ENCODE results near the gene LRRC42. TPM values are rescaled to one million over a fixed set of nuclear protein-coding genes. Genes with fewer than 3 reads are reported as not detected.

LRRC42 gene
- total RNA-seq, 2 donors from 2014 or later: 46.0 to 55.1 TPM

GRCh38 chr1:53995683-53996082 lies 49.5 kb downstream of the LRRC42 start:
- Mint-ChIP-seq H3K27ac (no peak overlapping the region), H3K9me3 (no peaks in the 10 kb centered on the region), H3K36me3 (ENCODE audit: low read depth) (no peaks in the 10 kb centered on the region), H3K4me3 (no peak overlapping the region), H3K4me1 (no peaks in the 10 kb centered on the region), H3K27me3 (ENCODE audit: insufficient read depth) (peaks cover 4% of the 10 kb centered on the region)
- 89 to 96% methylated on average over 1 of the region's 1 CpG for WGBS, 2 experiments (ENCODE audit: insufficient coverage in 1 of 2, insufficient read length in 1 of 2)
- TF ChIP-seq CTCF (conservative IDR thresholded peaks at IDR 0.05): no peak
- no peak overlapping the region for H3K9ac ChIP-seq (ENCODE audit: extremely low read depth, low read length, poor library complexity, severe bottlenecking)
- no peak for DNase-seq
- H3K36me3 ChIP-seq (ENCODE audit: control insufficient read depth, insufficient read depth, low read length): no peaks in the 10 kb centered on the region
- no peaks in the 10 kb centered on the region for H3K27me3 ChIP-seq (ENCODE audit: control insufficient read depth, insufficient read depth, low read length, poor library complexity, severe bottlenecking)
- H3K4me3 ChIP-seq (ENCODE audit: low read length): no peak overlapping the region
- H3K4me1 ChIP-seq (ENCODE audit: control insufficient read depth, insufficient read depth, low read length): no peaks in the 10 kb centered on the region
- H3K27ac ChIP-seq (ENCODE audit: low read depth, low read length): no peak overlapping the region
- H3K9me3 ChIP-seq (ENCODE audit: control insufficient read depth, low read length): no peaks in the 10 kb centered on the region

- H3K9ac ChIP-seq (ENCODE audit: extremely low read depth, low read length, poor library complexity, severe bottlenecking): no peak overlapping the region
- peaks cover 13% of the 10 kb centered on the region for H3K9me3 ChIP-seq (ENCODE audit: control insufficient read depth, low read length)
- Mint-ChIP-seq H3K9me3 (peaks cover 8% of the 10 kb centered on the region), H3K27me3 (ENCODE audit: insufficient read depth) (peaks cover 4% of the 10 kb centered on the region), H3K4me1 (peaks cover 3% of the 10 kb centered on the region), H3K27ac (no peak overlapping the region), H3K36me3 (ENCODE audit: low read depth) (no peaks in the 10 kb centered on the region), H3K4me3 (no peak overlapping the region)
- TF ChIP-seq CTCF (conservative IDR thresholded peaks at IDR 0.05): no peak
- no peak for DNase-seq
- no peak overlapping the region for H3K4me3 ChIP-seq (ENCODE audit: low read length)
- no peak overlapping the region for H3K27ac ChIP-seq (ENCODE audit: low read depth, low read length)
- H3K4me1 ChIP-seq (ENCODE audit: control insufficient read depth, insufficient read depth, low read length): no peaks in the 10 kb centered on the region
- H3K36me3 ChIP-seq (ENCODE audit: control insufficient read depth, insufficient read depth, low read length): no peaks in the 10 kb centered on the region
- WGBS, 2 experiments (ENCODE audit: insufficient coverage in 1 of 2, insufficient read length in 1 of 2): 100% methylated on average over 1 of the region's 1 CpG
- no peaks in the 10 kb centered on the region for H3K27me3 ChIP-seq (ENCODE audit: control insufficient read depth, insufficient read depth, low read length, poor library complexity, severe bottlenecking)
These were observed 52.1 kb downstream of the LRRC42 start for GRCh38 chr1:53998223-53998622.

GRCh38 chr1:53999920-54000319 lies 53.8 kb downstream of the LRRC42 start:
- Mint-ChIP-seq H3K4me1 (peaks cover 3% of the 10 kb centered on the region), H3K9me3 (peaks cover 20% of the 10 kb centered on the region), H3K27ac (no peak overlapping the region), H3K4me3 (no peak overlapping the region), H3K36me3 (ENCODE audit: low read depth) (no peaks in the 10 kb centered on the region), H3K27me3 (ENCODE audit: insufficient read depth) (peaks cover 4% of the 10 kb centered on the region)
- H3K9ac ChIP-seq (ENCODE audit: extremely low read depth, low read length, poor library complexity, severe bottlenecking): no peak overlapping the region
- no peaks in the 10 kb centered on the region for H3K4me1 ChIP-seq (ENCODE audit: control insufficient read depth, insufficient read depth, low read length)
- no peak for DNase-seq
- no peaks in the 10 kb centered on the region for H3K36me3 ChIP-seq (ENCODE audit: control insufficient read depth, insufficient read depth, low read length)
- TF ChIP-seq CTCF (conservative IDR thresholded peaks at IDR 0.05): no peak
- H3K27me3 ChIP-seq (ENCODE audit: control insufficient read depth, insufficient read depth, low read length, poor library complexity, severe bottlenecking): no peaks in the 10 kb centered on the region
- H3K9me3 ChIP-seq (ENCODE audit: control insufficient read depth, low read length): peaks cover 26% of the 10 kb centered on the region
- no peak overlapping the region for H3K27ac ChIP-seq (ENCODE audit: low read depth, low read length)
- H3K4me3 ChIP-seq (ENCODE audit: low read length): no peak overlapping the region
